ENCODE results near the gene EPHB1.
"Not testable (repeated sequence)": the region's sequence is repeated elsewhere in the genome, so short reads cannot be mapped to it uniquely, and the experiment has no call there.

EPHB1 gene

DNA sequence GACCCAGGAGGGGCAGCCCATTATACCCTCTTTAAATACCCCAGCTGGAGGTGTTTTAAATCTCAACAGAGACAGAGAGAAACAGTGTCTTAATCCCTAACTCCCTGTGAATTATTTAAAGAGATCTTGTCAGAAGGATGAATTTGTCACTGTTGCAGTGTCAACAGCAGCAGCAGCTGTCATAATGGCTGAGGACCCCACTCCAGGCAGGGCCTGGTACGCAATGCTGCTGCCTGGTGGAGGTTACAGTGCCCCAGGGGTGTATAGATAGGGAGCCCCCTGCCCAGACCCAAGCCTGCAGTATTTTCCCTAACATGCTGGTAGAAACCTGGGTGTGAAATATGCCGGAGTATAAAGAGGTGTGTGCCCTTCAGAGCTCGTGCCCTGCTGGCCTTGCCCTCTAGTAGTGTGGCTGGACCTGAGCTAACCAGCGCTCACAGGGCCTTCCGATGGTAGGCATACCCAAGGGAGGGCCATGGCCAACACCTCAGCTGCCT, 143.0 kb downstream of the EPHB1 start:
- no peaks in the 10 kb centered on the region for H3K9me3 Mint-ChIP-seq
- intact Hi-C loops (cut with micrococcal nuclease): no loop called here
- no peaks in the 10 kb centered on the region for H3K27me3 Mint-ChIP-seq
- H3K4me3 Mint-ChIP-seq: no peak overlapping the region
- no peaks in the 10 kb centered on the region for H3K36me3 Mint-ChIP-seq (ENCODE audit: low read depth)
- H3K4me1 Mint-ChIP-seq (ENCODE audit: low read depth): no peaks in the 10 kb centered on the region
- no peak overlapping the region for H3K27ac Mint-ChIP-seq

GRCh38 chr3:134939978-134940377, 144.9 kb downstream of the EPHB1 start:
- Mint-ChIP-seq H3K4me1 (ENCODE audit: low read depth) (no peaks in the 10 kb centered on the region), H3K27ac (no peak overlapping the region), H3K9me3 (no peaks in the 10 kb centered on the region), H3K36me3 (ENCODE audit: low read depth) (no peaks in the 10 kb centered on the region), H3K27me3 (no peaks in the 10 kb centered on the region), H3K4me3 (no peak overlapping the region)
- intact Hi-C loops (cut with micrococcal nuclease): no loop called here

DNA sequence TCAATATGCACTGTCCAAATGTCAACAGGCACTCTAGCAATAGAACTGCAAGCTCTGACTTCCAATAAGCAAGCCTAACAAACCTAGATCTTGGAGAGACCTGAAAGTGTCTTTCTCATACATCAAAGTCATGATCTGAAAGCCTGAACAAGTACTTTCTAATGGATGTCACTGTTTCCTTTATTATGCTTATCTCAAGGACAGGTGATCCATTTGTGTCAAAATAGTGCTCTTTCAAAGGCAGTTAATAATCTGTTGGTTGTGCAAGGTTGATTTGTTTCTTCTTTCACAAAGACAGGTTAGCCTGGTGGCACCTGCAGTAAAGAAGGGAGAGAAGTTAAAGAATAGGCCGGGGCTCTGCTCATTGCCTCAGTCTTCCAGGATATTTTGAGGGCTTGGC, 146.8 kb downstream of the EPHB1 start:
- Mint-ChIP-seq H3K27me3 (peaks cover 4% of the 10 kb centered on the region), H3K4me3 (no peak overlapping the region), H3K27ac (no peak overlapping the region), H3K4me1 (ENCODE audit: low read depth) (no peaks in the 10 kb centered on the region), H3K9me3 (peaks cover 6% of the 10 kb centered on the region), H3K36me3 (ENCODE audit: low read depth) (no peaks in the 10 kb centered on the region)
- intact Hi-C loops (cut with micrococcal nuclease): no loop called here

GRCh38 chr3:134944429-134944828, 149.4 kb downstream of the EPHB1 start:
- H3K9me3 Mint-ChIP-seq: peaks cover 6% of the 10 kb centered on the region
- no peak overlapping the region for H3K27ac Mint-ChIP-seq
- intact Hi-C loops (cut with micrococcal nuclease): no loop called here
- H3K27me3 Mint-ChIP-seq: peaks cover 4% of the 10 kb centered on the region
- H3K4me3 Mint-ChIP-seq: no peak overlapping the region
- H3K4me1 Mint-ChIP-seq (ENCODE audit: low read depth): no peaks in the 10 kb centered on the region
- H3K36me3 Mint-ChIP-seq (ENCODE audit: low read depth): no peaks in the 10 kb centered on the region

DNA sequence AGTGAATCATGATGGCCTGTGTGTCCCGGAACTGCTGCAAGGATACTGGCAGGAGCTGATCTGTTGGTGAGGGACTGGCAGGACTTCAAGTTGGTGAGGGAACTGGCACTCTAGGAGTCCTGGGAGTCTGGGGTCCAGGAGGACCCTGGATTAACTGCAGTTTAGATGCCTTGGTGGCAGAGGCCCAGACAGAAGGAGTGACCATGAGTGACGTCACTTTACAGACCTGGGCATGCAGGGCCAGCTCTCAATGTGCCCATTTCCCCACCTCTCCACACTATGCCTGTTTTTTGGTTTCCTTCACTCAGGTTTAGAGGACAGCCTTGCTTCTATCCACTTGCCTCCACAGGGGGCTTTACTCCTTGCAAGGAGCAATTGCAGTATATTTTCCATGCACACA, 154.1 kb downstream of the EPHB1 start:
- Mint-ChIP-seq H3K4me3 (no peak overlapping the region), H3K9me3 (peaks cover 6% of the 10 kb centered on the region), H3K27me3 (peaks cover 4% of the 10 kb centered on the region), H3K27ac (no peak overlapping the region), H3K36me3 (ENCODE audit: low read depth) (no peaks in the 10 kb centered on the region), H3K4me1 (ENCODE audit: low read depth) (no peaks in the 10 kb centered on the region)
- intact Hi-C loops (cut with micrococcal nuclease): no loop called here

GRCh38 chr3:134952371-134952770, 157.3 kb downstream of the EPHB1 start:
- Mint-ChIP-seq H3K4me3 (no peak overlapping the region), H3K27me3 (no peaks in the 10 kb centered on the region), H3K27ac (no peak overlapping the region), H3K4me1 (ENCODE audit: low read depth) (no peaks in the 10 kb centered on the region), H3K36me3 (ENCODE audit: low read depth) (no peaks in the 10 kb centered on the region), H3K9me3 (no peaks in the 10 kb centered on the region)
- intact Hi-C loops (cut with micrococcal nuclease): no loop called here

GRCh38 chr3:134955874-134956273, 160.8 kb downstream of the EPHB1 start:
- Mint-ChIP-seq H3K9me3 (no peaks in the 10 kb centered on the region), H3K4me3 (no peak overlapping the region), H3K36me3 (ENCODE audit: low read depth) (no peaks in the 10 kb centered on the region), H3K27ac (no peak overlapping the region), H3K27me3 (no peaks in the 10 kb centered on the region), H3K4me1 (ENCODE audit: low read depth) (no peaks in the 10 kb centered on the region)
- intact Hi-C loops (cut with micrococcal nuclease): no loop called here

- H3K27ac Mint-ChIP-seq: no peak overlapping the region
- no peaks in the 10 kb centered on the region for H3K9me3 Mint-ChIP-seq
- no peak overlapping the region for H3K4me3 Mint-ChIP-seq
- intact Hi-C loops (cut with micrococcal nuclease): no loop called here
- H3K4me1 Mint-ChIP-seq (ENCODE audit: low read depth): no peaks in the 10 kb centered on the region
- no peaks in the 10 kb centered on the region for H3K36me3 Mint-ChIP-seq (ENCODE audit: low read depth)
- H3K27me3 Mint-ChIP-seq: no peaks in the 10 kb centered on the region
Observed at GRCh38 chr3:134956395-134956794, 161.3 kb downstream of the EPHB1 start.

DNA sequence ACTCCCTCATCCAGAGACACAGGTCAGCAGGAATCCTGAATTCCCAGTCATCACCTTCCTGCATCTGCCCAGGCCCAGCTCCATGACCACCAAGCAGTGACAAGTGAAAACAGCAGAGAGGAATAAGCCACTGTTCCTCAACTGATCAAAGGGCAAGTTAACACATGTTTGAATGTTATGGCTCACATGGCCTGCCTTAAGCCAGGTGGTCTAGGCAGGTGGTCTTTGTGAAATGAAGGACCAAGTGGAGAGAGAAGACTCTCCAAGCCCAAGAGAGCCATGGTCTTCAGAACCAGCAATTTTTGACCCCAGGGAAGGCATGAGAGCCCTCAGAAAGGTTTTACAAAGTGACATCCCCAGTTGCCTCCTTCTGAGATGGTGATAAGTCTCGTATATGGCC, 161.8 kb downstream of the EPHB1 start:
- Mint-ChIP-seq H3K27me3 (no peaks in the 10 kb centered on the region), H3K36me3 (ENCODE audit: low read depth) (no peaks in the 10 kb centered on the region), H3K9me3 (no peaks in the 10 kb centered on the region), H3K4me3 (no peak overlapping the region), H3K4me1 (ENCODE audit: low read depth) (no peaks in the 10 kb centered on the region), H3K27ac (no peak overlapping the region)
- intact Hi-C loops (cut with micrococcal nuclease): no loop called here

GRCh38 chr3:134959516-134959915, 164.5 kb downstream of the EPHB1 start:
- H3K36me3 Mint-ChIP-seq (ENCODE audit: low read depth): no peaks in the 10 kb centered on the region
- no peak overlapping the region for H3K4me3 Mint-ChIP-seq
- no peaks in the 10 kb centered on the region for H3K27me3 Mint-ChIP-seq
- H3K4me1 Mint-ChIP-seq (ENCODE audit: low read depth): no peaks in the 10 kb centered on the region
- intact Hi-C loops (cut with micrococcal nuclease): no loop called here
- no peak overlapping the region for H3K27ac Mint-ChIP-seq
- no peaks in the 10 kb centered on the region for H3K9me3 Mint-ChIP-seq

GRCh38 chr3:134964226-134964625, 169.2 kb downstream of the EPHB1 start:
- Mint-ChIP-seq H3K4me1 (ENCODE audit: low read depth) (no peaks in the 10 kb centered on the region), H3K27ac (no peak overlapping the region), H3K9me3 (no peaks in the 10 kb centered on the region), H3K36me3 (ENCODE audit: low read depth) (no peaks in the 10 kb centered on the region), H3K4me3 (no peak overlapping the region), H3K27me3 (no peaks in the 10 kb centered on the region)
- intact Hi-C loops (cut with micrococcal nuclease): no loop called here

DNA sequence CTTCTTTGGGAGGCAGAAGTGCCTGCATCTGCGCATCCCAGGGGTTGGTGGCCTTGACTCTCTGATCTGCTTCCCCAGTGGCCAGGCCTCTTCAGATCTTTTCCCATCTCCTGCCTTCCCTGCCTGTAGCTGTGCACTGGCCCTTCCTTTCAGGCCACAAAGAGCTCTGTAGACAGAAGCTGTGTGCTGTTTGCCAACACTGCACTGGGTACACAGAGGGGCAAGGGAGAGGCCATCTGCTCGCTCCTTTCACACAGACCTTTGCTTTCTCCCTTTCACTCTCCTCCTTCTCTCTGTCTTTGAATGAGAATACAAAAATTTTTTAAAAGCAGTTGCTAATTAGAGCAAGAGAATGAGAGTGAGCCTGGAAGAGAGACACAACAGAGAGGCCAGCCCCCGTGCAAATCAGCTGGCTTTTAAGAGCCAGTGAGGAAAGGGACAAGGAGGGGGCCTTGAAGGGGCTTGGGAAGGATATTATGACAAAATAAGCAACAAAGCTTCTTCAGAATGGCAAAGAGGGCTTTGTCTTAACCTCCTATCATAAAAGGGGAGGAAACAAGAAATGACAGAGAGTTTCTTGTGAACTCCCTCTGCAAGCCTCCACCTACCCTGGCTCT, 170.9 kb downstream of the EPHB1 start:
- no peaks in the 10 kb centered on the region for H3K27me3 Mint-ChIP-seq
- no peak overlapping the region for H3K27ac Mint-ChIP-seq
- no peak overlapping the region for H3K4me3 Mint-ChIP-seq
- H3K4me1 Mint-ChIP-seq (ENCODE audit: low read depth): no peaks in the 10 kb centered on the region
- H3K9me3 Mint-ChIP-seq: no peaks in the 10 kb centered on the region
- intact Hi-C loops (cut with micrococcal nuclease): no loop called here
- H3K36me3 Mint-ChIP-seq (ENCODE audit: low read depth): no peaks in the 10 kb centered on the region

DNA sequence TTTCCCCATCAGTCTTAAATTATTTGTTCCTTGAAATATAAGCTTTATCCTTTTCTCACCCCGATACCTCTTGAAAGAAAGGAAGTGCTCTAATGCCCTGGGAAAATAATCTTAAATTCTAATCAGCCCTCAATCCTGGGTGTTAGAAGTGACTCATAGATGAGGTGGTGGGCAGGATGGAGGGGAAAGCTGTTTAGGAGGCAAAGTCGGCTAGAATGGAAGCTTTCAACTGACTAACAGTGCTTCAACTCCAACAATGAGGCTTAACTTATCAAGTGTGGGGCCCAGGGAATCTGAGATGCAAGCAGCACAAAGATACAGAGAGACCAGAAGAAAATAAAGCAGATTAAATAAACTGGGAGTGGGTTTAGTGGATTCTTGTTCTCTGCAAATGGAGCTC, 175.8 kb downstream of the EPHB1 start:
- intact Hi-C loops (cut with micrococcal nuclease): no loop called here
- Mint-ChIP-seq H3K36me3 (ENCODE audit: low read depth) (no peaks in the 10 kb centered on the region), H3K27me3 (peaks cover 1% of the 10 kb centered on the region), H3K4me3 (no peak overlapping the region), H3K4me1 (ENCODE audit: low read depth) (no peaks in the 10 kb centered on the region), H3K9me3 (no peaks in the 10 kb centered on the region), H3K27ac (no peak overlapping the region)

DNA sequence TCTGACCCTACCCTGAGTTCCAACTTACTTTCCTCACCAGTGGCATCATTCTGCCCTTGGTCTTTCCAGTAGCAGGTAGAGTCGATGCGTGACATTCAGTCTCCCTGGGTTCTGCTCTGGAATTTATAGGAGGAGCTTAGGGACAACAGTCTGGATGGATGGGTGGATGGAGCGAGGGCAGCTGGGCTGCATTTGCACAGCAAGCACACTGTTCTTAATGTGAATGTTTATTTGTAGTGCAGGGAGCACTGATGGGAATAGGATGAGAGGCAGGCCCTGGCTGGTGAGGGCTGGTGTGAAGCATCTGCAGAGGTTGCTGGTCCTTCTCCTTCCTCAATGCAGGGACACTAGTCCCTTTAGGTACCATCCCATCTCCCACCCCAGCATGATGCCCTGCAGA, 176.2 kb downstream of the EPHB1 start:
- intact Hi-C loops (cut with micrococcal nuclease): no loop called here
- no peak overlapping the region for H3K4me3 Mint-ChIP-seq

DNA sequence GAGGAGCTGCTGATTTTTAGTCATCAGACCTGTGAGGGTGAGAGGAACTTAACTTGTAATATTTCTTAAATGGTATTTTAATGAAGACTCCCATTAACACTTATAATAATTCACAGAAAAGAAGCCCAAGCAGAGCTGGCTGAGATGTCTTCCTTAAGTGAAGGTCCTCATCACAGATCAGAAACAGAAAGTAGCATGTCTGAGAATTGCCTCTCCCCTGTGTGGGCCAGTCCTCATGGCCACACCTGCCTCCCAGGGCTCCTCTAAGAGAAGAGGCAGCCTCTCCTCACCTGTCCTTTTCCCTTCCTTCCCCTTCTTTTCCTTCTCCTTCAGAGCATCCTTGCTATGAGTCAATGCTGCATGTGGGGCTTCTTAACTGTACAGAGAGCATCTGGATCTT, 176.8 kb downstream of the EPHB1 start:
- not testable (repeated sequence) for H3K27me3 Mint-ChIP-seq

More for the DNA sequence above, 176.2 kb downstream of the EPHB1 start:
- Mint-ChIP-seq H3K4me1 (ENCODE audit: low read depth) (no peaks in the 10 kb centered on the region), H3K27ac (no peak overlapping the region), H3K9me3 (no peaks in the 10 kb centered on the region), H3K27me3 (peaks cover 1% of the 10 kb centered on the region), H3K36me3 (ENCODE audit: low read depth) (no peaks in the 10 kb centered on the region)

More for the DNA sequence above, 176.8 kb downstream of the EPHB1 start:
- H3K27ac Mint-ChIP-seq; H3K36me3 Mint-ChIP-seq (ENCODE audit: low read depth); H3K4me3 Mint-ChIP-seq; intact Hi-C loops (cut with micrococcal nuclease); H3K9me3 Mint-ChIP-seq; H3K4me1 Mint-ChIP-seq (ENCODE audit: low read depth): not testable (repeated sequence)

Measured in dendritic cell treated with granulocyte-macrophage colony-stimulating factor and Interleukin-4, amounts not matched to agents 40 ng/mL and 50 ng/mL, for 4 days (primary cell).